K562 (cell line): ENCODE measurements around the gene SLC7A14. TPM values are rescaled to one million over a fixed set of nuclear protein-coding genes. Genes with fewer than 3 reads are reported as not detected.

Source experiments
- CREM ChIP-seq: IDR thresholded peaks from 2 replicates; pipeline ENCODE4 v1.6.1; 2014; ENCODE audit warnings: antibody characterized with exemption, low read depth
- DMBX1 ChIP-seq: fragments of 250-450 bp; sonication (Bioruptor Pico); IDR thresholded peaks from 2 replicates; pipeline ENCODE4 v1.8.0; 2022; ENCODE audit warnings: inconsistent platforms, mild to moderate bottlenecking, moderate library complexity, borderline replicate concordance
- MIER1 ChIP-seq: fragments of 450-650 bp; IDR thresholded peaks from 2 replicates; pipeline ENCODE4 v1.6.1; 2016; ENCODE audit warnings: antibody characterized with exemption, mild to moderate bottlenecking, low read depth
- NFATC3 ChIP-seq: fragments of 450-650 bp; IDR thresholded peaks from 2 replicates; pipeline ENCODE4 v1.6.1; 2017; ENCODE audit warnings: mild to moderate bottlenecking
- NR2C2 ChIP-seq, 2 experiments: fragments of 200-800 bp in 1 of 2; sonication (Bioruptor generic) in 1 of 2; sonication (generic) in 1 of 2; formaldehyde crosslinking in 1 of 2; IDR thresholded peaks; 2 replicates each; pipeline versions ENCODE4 v1.6.1 to v1.8.0; 2016 to 2022; ENCODE audit warnings: mild to moderate bottlenecking in 1 of 2, missing compliant biosample characterization in 1 of 2, missing genetic modification characterization in 1 of 2, missing genetic modification reagents in 1 of 2
- PRMT5 ChIP-seq: sonication (generic); formaldehyde crosslinking; IDR thresholded peaks from 2 replicates; pipeline ENCODE4 v1.5.0; 2020; ENCODE audit warnings: missing genetic modification reagents
- SMARCB1 ChIP-seq: IDR thresholded peaks from 2 replicates; pipeline ENCODE4 v1.6.1; 2011; ENCODE audit warnings: improper control_type of control experiment, low read depth; ENCODE audit not compliant: insufficient read length
- SP1 ChIP-seq: sonication (generic); formaldehyde crosslinking; IDR thresholded peaks from 2 replicates; pipeline ENCODE4 v1.8.1; 2022; ENCODE audit warnings: mild to moderate bottlenecking, missing genetic modification reagents
- polyA plus RNA-seq, 8 experiments: library from polyadenylated mRNA; depleted of rRNA in 4 of 8; stranded (reverse) in 5 of 8; unstranded in 3 of 8; fragments of >200 nt; fragmentation: Nextera tagmentation in 2 of 8; fragmentation: Illumina TruSeq in 1 of 8; extraction: Ambion mirVana in 2 of 8; extraction: Trizol in 1 of 8; gene quantifications; 2 replicates each; pipeline versions ENCODE4 v1.2.1 to v1.2.3, GENCODE V29; 2011 to 2014; ENCODE audit warnings: inconsistent platforms in 1 of 8, missing spikeins in 1 of 8
- total RNA-seq, 7 experiments: library from RNA; depleted of rRNA in 6 of 7; stranded (reverse); fragments of >200 nt in 6 of 7; fragmentation: Illumina TruSeq in 2 of 7; extraction: Trizol in 2 of 7; gene quantifications; 2 replicates each; pipeline versions ENCODE4 v1.2.1 to v1.2.3, GENCODE V29; 2011 to 2021; ENCODE audit warnings: low replicate concordance in 1 of 7
- TF ChIP-seq, protein P1 (sequence below): sonication (generic); formaldehyde crosslinking; IDR thresholded peaks from 2 replicates; pipeline ENCODE4 v1.5.0; 2020; ENCODE audit warnings: missing genetic modification reagents
- TF ChIP-seq, protein P2 (sequence below): sonication (generic); formaldehyde crosslinking; IDR thresholded peaks from 2 replicates; pipeline ENCODE4 v1.8.1; 2023; ENCODE audit warnings: mild to moderate bottlenecking, missing genetic modification reagents

Gene SLC7A14
- total and polyA plus RNA-seq, 9 of the 15 experiments (the other 6 are each of a cell fraction or from before 2014, with no cell fraction given), result not detected

DNA sequence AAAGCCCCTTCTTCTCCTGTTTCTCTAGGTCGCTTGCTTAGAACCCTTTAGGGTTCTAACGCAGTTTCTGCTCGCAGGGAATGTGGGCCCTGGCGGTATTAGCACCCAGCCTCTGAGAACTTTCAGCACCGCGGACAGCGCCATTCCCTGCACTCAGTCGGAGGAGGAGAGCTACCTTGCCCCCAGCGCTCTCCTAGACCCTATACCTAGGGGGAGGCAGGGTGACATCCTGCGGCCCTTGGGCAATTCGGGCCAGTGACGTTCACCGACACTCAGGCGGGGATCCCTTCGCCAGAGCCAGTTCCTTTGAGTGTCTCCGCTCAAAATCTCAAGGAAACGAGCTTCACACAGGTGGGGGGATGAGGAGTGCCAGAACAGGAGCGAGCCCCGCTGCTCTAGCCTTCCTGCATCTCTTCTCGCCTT lies 1.3 kb downstream of the SLC7A14 start (continued):
- TF ChIP-seq, protein P1, sequence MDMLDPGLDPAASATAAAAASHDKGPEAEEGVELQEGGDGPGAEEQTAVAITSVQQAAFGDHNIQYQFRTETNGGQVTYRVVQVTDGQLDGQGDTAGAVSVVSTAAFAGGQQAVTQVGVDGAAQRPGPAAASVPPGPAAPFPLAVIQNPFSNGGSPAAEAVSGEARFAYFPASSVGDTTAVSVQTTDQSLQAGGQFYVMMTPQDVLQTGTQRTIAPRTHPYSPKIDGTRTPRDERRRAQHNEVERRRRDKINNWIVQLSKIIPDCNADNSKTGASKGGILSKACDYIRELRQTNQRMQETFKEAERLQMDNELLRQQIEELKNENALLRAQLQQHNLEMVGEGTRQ (CRISPR knock-in tag), result peak; percentile 12; the same call in 1 of the 2 replicates
- TF ChIP-seq CREM, result peak; percentile 34; the same call in 1 of the 2 replicates
- peak; percentile 60; the same call in 1 of the 2 replicates for TF ChIP-seq DMBX1 (CRISPR knock-in tag)
- TF ChIP-seq, protein P2, sequence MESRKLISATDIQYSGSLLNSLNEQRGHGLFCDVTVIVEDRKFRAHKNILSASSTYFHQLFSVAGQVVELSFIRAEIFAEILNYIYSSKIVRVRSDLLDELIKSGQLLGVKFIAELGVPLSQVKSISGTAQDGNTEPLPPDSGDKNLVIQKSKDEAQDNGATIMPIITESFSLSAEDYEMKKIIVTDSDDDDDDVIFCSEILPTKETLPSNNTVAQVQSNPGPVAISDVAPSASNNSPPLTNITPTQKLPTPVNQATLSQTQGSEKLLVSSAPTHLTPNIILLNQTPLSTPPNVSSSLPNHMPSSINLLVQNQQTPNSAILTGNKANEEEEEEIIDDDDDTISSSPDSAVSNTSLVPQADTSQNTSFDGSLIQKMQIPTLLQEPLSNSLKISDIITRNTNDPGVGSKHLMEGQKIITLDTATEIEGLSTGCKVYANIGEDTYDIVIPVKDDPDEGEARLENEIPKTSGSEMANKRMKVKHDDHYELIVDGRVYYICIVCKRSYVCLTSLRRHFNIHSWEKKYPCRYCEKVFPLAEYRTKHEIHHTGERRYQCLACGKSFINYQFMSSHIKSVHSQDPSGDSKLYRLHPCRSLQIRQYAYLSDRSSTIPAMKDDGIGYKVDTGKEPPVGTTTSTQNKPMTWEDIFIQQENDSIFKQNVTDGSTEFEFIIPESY, result 0 out of 2 replicates have a peak, but pooled peaks have one; percentile 16
- peak; percentile 92 for TF ChIP-seq PRMT5
- TF ChIP-seq NR2C2 (CRISPR knock-in tag; IDR thresholded peaks at IDR 0.05), result peak; percentile 58; the same call in 1 of the 2 replicates
- TF ChIP-seq NR2C2 (tag; IDR thresholded peaks at IDR 0.05), result no peak
- TF ChIP-seq NFATC3, result no peak
- TF ChIP-seq MIER1, result peak; percentile 96
- TF ChIP-seq SP1 (CRISPR knock-in tag), result no peak
- TF ChIP-seq SMARCB1, result peak; percentile 50
- TF ChIP-seq, all 486 proteins: peak for 25
